Measurements from ENCODE around the gene TCF4.

DNA sequence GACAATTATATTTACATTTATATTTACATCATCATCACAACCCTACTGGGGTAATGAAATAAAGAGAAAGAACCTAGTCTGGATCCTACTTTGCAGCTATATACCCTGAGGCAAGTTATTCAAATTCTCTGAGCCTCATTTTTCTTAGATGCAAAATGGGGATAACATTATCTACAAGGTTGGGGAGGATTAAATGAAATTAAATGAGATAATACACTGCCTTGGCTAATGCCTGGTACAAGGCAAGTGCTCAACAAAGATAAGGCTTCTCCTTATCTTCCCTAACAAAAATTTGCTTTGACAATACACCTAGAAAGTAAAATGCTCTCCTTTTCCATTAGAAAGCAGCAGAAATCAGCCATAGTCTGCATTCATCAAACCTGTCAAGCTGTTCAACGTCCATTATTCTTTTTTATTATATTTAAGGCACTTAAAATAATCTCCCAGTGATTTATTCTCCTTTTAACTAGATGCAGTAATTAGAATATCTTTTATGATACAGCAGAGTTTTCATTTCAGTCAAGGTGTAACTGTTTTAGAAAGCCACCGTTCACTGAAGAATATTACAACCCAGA, 44.8 kb downstream of the TCF4 start:
- TF ChIP-seq POLR2AphosphoS5 (IDR thresholded peaks at IDR 0.05) (no peak), EP300 (IDR thresholded peaks at IDR 0.05) (no peak)
- TF ChIP-seq, protein P1, sequence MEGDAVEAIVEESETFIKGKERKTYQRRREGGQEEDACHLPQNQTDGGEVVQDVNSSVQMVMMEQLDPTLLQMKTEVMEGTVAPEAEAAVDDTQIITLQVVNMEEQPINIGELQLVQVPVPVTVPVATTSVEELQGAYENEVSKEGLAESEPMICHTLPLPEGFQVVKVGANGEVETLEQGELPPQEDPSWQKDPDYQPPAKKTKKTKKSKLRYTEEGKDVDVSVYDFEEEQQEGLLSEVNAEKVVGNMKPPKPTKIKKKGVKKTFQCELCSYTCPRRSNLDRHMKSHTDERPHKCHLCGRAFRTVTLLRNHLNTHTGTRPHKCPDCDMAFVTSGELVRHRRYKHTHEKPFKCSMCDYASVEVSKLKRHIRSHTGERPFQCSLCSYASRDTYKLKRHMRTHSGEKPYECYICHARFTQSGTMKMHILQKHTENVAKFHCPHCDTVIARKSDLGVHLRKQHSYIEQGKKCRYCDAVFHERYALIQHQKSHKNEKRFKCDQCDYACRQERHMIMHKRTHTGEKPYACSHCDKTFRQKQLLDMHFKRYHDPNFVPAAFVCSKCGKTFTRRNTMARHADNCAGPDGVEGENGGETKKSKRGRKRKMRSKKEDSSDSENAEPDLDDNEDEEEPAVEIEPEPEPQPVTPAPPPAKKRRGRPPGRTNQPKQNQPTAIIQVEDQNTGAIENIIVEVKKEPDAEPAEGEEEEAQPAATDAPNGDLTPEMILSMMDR (IDR thresholded peaks at IDR 0.05), result no peak

All from stomach (tissue), 4 donors.